NCI-H2081 treated with DMSO at 0.1 percent for 48 hours (cell line): Measurements from ENCODE around the gene CLASP1.
"Not testable (repeated sequence)": the region's sequence is repeated elsewhere in the genome, so short reads cannot be mapped to it uniquely, and the experiment has no call there.

Source experiments
- DNase-seq: peaks from one replicate; lab custom pipeline; 2025; lab: John Stamatoyannopoulos, UW

The CLASP1 gene

DNA sequence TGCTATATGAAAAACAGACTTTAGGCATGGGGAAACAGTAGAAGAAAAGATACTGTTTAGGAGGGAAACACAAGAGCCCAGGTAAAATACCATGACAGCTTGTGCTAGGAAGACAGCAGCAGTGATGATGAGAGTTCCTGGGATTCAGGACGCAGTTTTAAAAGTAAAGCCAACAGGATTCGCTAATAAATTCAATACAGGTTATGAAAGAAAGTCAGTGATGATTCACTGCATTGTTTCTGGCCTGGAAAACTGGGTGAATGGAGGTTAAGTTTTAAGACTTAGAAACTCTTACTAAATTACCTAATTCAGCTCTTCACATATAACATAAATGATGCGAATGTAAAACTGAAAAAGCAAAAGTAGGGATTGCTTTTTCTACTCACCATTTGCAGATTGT is 146.5 kb downstream of the CLASP1 start:
- DNase-seq: no peak

DNA sequence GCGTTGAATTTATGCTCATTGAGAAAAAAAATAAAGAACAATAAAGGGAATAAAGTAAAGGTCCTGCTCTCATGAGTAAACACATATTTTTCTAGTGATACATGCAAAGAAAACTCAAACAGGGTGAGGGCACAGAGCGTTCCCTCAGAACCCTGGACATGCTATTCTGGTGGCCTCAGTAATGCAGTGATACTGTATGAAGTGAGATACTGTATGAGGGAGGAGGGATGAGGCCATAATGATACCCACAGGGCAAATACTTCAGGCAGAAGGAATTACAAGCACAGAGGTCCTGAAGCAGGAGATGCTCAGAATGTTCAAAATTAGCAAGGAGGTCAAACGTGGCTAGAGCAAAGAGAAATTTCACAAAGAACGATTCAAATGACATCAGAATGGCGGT is 147.0 kb downstream of the CLASP1 start:
- DNase-seq: no peak

DNA sequence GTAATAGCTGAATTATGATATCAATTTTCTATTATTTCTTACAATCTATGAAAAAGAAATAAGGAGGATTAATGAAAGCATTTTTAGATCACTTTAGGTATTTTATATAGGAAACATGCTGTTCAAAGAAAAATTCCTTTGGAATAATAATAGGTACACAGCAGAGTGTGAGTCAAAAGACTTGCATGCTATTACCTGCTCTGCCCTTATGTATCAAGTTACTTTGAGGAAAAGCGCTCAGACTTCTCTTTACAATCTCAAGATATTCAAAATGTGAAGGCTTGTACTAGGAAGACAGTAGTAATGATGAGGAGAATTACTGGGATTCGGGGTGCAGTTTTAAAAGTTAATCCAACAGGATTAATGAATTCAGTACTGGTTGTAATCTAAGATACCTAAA is 147.7 kb downstream of the CLASP1 start:
- DNase-seq: no peak

DNA sequence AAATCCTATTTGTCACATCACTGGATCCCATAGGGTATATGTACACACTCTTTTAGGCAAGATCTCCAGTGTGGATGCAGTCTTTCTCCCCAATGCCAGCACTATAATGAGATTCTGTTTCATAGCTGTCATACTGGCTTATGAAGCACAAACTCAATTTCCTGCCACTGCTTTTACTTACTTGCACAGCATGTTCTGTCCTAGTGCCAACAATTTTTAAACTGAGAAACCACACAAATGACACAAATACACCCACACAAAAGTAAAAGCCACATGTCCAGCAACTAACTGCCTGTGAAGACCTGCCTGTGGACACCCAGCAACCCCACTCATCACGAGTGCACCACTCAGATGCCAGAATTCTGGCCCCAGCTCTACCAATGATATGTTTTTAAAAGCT is 148.2 kb downstream of the CLASP1 start:
- DNase-seq: no peak

DNA sequence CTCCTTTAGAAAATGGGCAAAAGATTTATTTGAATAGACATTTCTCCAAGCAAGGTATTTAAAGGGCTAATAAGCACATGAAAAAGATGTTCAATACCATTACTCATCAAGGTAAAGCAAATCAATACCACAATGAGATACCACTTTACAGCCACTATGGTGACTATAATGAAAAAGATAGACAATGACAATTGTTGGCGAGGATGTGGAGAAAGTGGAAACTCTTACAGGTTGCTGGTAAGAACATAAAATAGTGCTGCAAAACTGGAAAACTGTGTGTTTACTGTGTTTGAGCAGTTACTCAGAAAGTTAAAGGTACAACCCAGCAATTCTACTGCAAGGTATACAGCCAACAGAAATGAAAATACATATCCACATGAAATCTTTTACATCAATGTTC is 150.5 kb downstream of the CLASP1 start:
- DNase-seq: no peak

DNA sequence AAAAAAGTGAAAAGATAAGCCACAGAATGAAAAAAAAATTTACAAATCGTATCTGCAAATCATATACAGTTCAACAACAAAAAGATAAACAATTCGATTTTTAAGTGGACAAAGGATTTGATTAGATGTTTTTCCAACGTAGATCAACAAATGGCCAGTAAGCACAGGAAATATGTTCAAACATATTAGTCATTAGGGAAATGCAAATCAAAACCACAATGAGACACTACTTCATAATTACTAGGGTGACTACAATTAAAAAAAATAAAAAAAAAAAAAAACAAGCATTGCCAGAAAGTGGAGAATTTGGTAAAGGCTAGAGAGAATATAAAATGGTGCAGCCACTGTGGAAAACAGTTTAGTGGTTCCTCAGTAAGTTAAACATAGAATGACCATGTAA is 156.9 kb downstream of the CLASP1 start:
- DNase-seq: no peak

DNA sequence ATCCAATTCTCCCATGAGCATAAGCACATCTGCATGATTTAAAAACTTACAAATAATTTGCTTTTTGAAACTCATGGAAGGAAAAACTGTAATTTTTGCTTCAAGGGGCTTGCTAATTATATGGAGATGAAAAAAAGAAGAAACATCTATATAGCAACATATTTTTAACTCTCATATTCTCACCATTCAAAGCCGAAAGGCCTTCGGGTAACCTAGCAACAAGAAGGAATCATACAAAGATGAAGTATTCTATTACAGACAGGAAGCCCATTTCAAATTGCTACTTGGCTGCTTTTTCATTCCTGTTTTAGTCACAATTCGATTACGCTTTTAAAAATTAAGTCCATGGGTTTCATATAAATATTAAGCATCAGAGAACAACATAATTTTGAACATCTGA is 157.7 kb downstream of the CLASP1 start:
- peak; percentile 55 for DNase-seq

DNA sequence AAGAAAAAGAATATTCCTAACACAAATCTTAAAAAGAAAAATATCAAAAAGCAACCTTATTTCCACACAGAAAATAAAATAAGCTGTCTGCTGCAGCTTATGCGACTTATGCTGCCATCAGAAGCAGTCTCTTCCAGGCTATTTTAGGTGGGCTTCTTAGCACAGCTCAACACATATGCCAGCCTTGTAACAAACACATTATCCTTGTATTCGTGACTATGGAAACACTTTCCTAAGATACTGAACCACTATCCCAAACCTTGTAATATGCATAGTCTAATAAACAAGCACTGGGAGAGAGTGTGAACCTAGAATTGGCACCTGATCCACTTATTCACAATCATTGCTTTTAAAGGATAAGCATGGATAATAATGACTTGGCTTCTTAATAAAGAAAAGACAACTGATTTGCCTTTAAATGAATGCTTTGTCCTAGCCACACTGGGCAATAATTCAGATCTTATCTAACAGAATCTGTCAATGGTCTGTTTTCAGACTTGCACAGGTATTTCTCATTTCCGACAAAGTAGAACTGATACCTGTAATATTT is 158.6 kb downstream of the CLASP1 start:
- no peak for DNase-seq

DNA sequence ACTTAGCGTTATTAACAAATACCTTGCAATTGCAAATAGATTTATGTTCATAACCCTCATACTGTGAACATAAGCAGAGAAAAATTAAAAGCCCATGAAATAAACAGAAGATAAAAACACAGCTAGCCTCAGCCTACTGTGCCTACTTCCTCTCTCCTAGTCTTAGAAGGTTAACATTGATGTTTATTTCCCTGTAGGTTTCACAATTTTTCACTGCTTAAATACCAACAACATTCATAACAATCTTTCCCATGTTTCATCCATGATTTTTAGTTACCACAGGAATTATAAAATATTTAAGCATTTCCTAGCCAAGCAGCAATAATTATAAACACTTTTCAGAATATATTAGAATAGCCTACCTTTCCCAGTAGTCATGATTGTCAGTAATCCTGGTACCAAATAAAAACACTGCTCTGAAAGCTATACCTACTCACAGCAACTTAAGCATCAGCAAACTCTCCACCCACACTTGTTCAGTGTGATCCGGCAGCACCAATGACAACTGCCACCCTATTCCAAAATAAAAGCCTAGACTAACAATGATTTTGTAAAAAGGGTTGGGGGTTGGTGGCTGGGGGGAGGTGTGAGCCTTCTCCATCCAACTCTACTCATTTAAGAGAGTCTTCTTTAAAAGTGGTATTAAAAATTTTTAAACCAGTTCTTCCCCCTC is 159.2 kb downstream of the CLASP1 start:
- no peak for DNase-seq

DNA sequence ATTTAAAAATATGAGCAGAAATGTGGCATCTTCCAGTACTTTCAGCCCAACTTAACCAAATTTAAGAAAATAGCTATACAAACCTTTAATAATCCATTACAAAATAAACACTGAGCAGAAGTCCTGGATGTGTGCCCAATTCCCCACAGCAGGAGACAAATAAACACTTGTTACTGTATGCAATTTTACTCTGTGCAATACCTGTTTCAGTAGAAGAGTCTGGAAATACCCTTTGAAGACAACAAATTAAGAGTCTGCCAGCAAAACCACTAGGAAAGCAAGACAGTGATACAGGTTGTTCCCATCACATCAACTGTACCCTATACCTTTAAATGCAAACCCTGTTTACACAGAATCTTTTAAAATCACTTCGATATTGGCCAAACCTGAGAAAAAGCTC is 160.0 kb downstream of the CLASP1 start:
- peak; percentile 88 for DNase-seq

DNA sequence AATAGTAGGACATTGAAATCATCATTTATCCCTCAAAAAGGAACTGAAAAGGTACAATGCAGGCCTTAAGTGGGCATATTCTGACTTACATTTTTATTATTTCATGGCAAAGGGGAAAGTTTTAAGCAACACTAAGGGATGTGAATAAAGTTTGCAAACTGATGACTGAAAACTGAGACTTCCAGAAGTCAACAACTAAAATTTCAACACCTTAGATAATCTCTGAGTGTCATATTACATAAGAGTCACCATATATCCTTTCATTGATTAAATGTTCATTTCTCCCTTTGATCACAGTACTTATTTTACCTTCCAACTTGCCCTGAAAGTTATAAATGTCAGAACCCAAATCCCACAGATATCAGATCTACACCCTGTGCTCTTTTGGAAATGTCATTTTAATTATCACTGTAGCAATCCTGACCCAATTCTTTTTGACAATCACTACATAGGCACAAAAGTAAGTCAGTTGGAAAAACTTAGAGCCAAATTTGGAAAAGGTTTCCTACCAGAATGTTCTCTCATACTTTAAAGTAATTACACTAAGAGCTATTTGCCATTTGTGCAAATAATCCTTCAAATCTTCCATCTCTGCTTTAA is 163.0 kb downstream of the CLASP1 start:
- DNase-seq: no peak

DNA sequence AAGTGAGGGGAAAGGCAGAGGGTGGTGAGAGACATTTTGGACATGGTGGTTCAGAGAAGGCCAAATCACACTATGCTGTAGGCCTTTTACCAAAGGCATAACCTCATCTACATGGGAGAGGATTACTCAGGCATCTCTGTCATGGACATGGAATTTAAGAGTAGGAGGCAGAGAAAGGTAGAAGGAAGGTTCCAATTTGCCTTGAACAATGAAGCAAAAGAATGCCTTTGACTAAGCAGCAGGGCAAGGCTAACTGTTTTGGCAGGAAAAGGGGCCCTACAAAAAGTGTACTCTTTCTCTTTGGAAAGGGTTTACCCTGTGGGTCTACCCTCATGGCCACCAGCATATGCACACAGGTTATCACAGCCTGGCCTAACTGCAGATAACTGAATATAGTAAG is 164.2 kb downstream of the CLASP1 start:
- no peak for DNase-seq

DNA sequence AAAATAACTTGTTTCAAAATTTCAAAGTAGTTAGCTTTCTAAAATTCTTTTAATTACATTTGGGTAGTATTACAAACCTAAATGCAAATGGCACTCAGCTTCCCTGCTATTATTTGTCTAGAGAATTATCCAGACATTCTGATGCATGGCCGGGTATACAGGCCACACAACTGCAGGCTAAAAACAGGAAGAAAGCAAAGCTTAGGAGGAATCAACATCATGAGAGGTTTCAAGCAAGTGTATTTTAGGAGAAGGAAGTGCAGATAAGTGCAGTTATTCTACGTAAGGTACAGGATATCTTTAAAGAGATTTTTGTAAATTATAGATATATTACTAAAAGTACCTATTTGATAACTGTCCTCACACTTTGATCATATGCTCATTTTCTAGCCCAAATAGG is 165.4 kb downstream of the CLASP1 start:
- no peak for DNase-seq

DNA sequence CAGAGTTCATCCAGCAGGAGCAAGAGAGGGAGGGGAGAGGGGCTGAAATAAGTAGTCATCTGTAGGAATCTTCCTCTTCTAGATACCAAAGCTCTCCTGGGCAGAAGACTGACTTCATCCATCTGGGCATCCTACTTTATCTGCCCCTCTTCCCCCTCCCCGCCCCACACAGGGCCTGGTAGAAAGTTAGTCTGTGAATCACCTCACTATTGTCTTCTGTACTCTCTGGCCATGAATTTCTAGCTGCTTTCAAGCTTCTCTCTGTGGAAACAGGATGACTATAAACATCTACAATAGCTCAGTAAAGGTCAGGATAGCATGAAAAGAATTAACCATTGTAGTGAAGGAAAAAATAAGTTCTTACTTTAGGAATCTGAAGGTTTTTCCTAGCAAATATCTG is 166.2 kb downstream of the CLASP1 start:
- DNase-seq: no peak

DNA sequence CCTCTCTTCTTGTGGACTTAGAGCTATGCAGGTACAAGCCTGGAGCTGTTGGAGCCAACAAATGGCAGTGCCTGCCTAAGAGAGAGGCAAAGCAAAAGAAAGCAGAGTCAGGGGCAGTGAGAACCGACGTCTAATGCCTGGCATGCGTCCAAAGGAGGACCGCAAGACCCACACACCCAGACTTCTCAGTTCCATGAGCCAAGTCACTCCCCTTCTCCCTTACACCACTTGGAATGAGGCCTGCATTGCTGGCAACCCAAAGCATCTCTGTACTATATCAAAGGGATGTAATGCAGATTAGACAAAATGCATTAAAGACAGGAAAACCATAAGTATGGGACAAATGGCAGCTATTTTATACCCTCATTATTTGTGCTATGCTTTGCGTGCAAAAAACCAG is 168.4 kb downstream of the CLASP1 start:
- no peak for DNase-seq

DNA sequence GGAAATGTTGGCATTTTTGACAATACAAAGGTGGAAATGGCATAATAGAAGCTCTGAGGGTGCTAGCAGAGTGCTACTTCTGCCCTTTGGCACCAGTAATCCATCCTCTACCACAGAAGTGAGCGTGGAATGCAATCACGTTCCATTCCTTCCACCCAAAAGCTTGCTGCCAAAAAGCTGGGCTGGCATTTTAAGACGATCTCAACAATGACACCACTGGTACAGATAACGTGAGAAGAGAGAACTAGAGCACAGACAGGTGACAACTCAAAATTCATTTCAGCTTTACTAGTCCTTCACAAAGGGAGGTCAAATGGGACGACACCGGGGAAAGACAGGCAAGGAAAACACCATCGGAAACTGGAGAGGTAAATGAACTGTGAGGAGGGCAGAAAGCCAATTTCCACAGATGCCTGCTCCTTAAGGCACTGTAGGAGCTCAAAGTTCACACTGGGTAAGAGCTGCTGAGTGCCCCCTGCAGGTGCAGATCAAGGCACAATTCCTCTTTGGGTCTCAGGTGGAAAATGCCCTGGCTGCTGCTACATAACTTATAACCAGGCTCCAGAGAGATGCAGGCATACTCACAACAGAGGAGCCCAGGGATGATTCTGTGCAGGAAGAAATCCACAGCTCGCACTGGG is 169.3 kb downstream of the CLASP1 start:
- no peak for DNase-seq

DNA sequence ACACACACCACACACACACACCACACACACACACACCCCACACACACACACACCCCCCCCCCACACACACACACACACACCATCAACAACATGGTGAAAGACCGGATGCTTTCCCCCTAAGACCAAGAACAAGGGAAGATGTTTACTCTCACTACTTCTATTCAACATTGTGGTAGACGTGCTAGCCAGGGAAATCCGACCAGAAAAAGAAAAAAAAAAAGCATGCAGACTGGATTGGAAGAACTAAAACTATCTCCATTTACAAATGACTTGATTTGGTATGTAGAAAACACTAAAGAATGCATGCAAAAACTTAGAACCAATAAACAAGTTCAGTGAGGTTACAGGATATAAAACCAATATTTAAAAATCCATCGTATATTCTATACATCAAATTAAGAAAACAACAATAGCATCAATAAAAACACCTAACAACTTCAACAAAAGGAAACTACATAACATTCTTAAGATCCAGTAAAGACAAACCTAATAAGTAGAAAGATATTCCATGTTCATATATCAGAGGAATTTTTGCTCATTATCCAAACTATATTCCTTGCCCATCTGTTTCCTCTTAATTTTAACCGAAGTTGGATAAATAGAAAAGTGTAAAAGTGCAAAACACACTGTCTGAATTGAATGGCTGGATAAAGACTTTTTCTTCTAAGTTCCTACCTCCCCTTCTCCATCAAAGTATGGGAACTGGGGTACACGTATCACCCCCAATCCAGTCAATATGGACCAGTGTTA is 170.1 kb downstream of the CLASP1 start:
- no peak for DNase-seq

DNA sequence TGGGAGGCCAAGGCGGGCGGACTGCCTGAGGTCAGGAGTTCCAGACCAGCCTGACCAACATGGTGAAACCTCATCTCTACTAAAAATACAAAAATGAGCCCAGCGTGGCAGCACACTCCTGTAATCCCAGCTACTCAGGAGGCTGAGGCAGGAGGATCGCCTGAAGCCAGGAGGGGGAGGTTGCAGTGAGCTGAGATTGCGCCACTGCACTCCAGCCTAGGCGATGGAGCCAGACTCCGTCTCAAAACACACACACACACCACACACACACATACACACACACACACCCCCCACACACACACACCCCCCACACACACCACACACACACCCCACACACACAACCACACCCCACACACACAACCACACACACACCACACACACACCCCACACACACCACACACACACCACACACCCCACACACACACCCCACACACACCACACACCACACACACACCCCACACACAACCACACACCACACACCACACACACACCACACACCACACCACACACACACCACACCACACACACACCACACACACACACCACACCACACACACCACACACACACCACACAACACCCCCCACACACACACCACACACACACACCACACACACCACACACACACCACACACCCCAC is 170.8 kb downstream of the CLASP1 start:
- not testable (repeated sequence) for DNase-seq

DNA sequence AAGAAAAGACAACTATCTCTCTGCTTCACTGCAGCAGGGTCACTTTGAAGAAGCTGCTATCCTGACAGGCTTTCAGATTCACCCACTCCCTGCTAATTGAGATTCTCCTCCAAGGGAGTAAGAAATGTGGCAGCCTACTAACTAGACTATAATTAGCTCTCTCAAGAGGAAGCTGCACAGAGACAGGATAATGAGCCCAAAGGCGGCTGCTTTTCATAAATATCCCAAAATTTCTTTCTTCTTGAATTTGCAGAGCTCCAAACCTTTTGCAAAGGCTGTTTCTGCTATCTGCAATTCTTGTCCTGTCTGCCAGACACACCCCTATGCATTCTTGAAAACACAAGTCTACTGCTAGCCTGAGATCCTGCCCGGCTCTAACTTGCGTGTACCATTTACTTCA is 172.6 kb downstream of the CLASP1 start:
- no peak for DNase-seq

DNA sequence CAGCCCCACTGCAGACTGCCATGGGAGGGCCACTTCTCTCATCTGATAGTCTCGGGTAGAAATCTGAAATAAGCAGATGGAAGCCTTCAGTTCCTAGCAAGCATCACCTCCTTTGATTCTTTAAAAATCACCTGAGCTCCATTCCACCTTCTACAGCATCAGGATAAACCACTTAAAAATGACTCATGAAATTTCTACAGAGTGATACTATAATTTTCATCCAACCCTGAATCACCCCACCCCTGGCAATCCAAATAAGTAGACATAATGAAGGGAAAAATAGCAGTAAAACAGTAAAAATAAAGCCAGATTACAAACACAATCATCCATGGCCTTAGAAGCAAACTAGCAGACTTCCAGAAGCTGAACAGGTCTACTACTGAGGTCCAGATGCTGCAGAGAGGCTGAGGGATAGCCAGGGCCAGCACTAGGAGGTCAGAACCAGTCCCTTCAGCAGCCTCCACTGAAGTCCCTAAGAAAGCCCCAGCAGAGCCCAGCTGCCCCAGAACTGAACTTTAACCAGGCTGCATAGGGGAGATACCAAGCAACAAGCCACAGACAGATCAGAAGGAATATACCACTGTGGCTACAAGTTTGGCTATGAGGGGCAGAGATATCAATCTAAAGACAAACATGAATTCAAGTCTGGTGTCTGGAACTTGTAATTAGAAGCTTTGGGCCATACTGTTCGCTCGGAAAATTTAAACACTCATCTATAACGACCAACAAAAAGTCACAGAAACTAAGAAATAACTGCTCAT is 173.3 kb downstream of the CLASP1 start:
- no peak for DNase-seq

DNA sequence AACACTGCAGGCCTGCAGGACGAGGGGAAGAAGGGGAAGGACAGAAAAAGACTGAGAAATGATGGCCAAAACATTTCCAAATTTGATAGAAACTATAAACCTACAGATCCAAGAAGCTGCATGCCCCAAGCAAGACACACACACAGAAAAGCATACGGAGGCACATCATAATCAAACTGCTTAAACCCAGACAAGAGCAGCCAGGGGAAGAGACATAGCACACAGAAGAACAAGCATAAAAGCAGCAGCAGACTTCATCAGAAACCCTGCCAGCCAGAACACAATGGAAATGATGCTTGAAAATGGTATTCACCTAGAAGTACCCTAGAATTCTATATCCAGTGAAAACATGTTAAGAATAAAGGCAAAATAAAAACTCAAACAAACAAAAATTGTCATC is 175.8 kb downstream of the CLASP1 start:
- DNase-seq: no peak
